Bronchial epithelial cell (primary cell): ENCODE data around the gene TRPC3. TPM values are rescaled to one million over a fixed set of nuclear protein-coding genes. Genes with fewer than 3 reads are reported as not detected.

Source experiments
- DNase-seq: peaks from one replicate; pipeline ENCODE4 v3.0.0-alpha.2; 2010; ENCODE audit warnings: low read depth
- FAIRE-seq: peaks from 2 replicates; lab custom pipeline; 2011; peaks lifted over from hg19 to GRCh38; lab: Jason Lieb, UNC
- H3K27me3 ChIP-seq: 2 replicates; pipeline ENCODE4 v1.5.1; 2011; ENCODE audit warnings: low read length; ENCODE audit not compliant: control insufficient read depth, insufficient read depth
- H3K36me3 ChIP-seq: 2 replicates; pipeline ENCODE4 v1.5.1; 2011; ENCODE audit warnings: low read length; ENCODE audit not compliant: control insufficient read depth, insufficient read depth
- H3K4me3 ChIP-seq: 2 replicates; pipeline ENCODE4 v1.5.1; 2011; ENCODE audit warnings: mild to moderate bottlenecking, low read depth, low read length, control low read depth
- CTCF ChIP-seq: IDR thresholded peaks from 2 replicates; pipeline ENCODE4 v1.5.1; 2011; ENCODE audit warnings: mild to moderate bottlenecking, moderate library complexity, low read length, control low read depth, inconsistent platforms; ENCODE audit not compliant: insufficient read depth, severe bottlenecking
- total RNA-seq: library from RNA; depleted of rRNA; stranded (reverse); fragments of >200 nt; gene quantifications from 2 replicates; pipeline ENCODE4 v1.2.1, GENCODE V29; 2014

TRPC3 gene
- 0.26 TPM in 1 of 2 replicates, not detected in the other for total RNA-seq

- FAIRE-seq, result no peak
- peak within 1 kb of the TSS; percentile 24 for H3K4me3 ChIP-seq
- DNase-seq, result no peak
- no peaks in the 10 kb centered on the region for H3K36me3 ChIP-seq
- no peak for TF ChIP-seq CTCF
- peaks cover 33% of the 10 kb centered on the region for H3K27me3 ChIP-seq
Observed at GRCh38 chr4:121951521-121952110, at the start of gene TRPC3. Gene TRPC3 (minus strand): TSS chr4:121952060. CDS start chr4:121951680, 380 bp downstream.

- Histone ChIP-seq H3K27me3 (peaks cover 2% of the 10 kb centered on the region), H3K4me3 (no peak overlapping the region), H3K36me3 (no peaks in the 10 kb centered on the region)
- no peak for FAIRE-seq
- no peak for DNase-seq
- TF ChIP-seq CTCF, result no peak
Observed at GRCh38 chr4:122000849-122001248, 49.0 kb upstream of the TRPC3 start.

GRCh38 chr4:121998024-121998423 is 46.2 kb upstream of the TRPC3 start:
- FAIRE-seq (no peak), DNase-seq (peak; percentile 25)
- peaks cover 1% of the 10 kb centered on the region for H3K27me3 ChIP-seq
- peak; percentile 27 for TF ChIP-seq CTCF
- no peak overlapping the region for H3K4me3 ChIP-seq
- no peaks in the 10 kb centered on the region for H3K36me3 ChIP-seq

- no peaks in the 10 kb centered on the region for H3K27me3 ChIP-seq
- TF ChIP-seq CTCF, result no peak
- no peak overlapping the region for H3K4me3 ChIP-seq
- no peak for FAIRE-seq
- H3K36me3 ChIP-seq, result no peaks in the 10 kb centered on the region
- DNase-seq, result peak; percentile 22
Observed at GRCh38 chr4:121995790-121996537, 44.1 kb upstream of the TRPC3 start.

GRCh38 chr4:121991968-121992367 is 40.1 kb upstream of the TRPC3 start:
- Histone ChIP-seq H3K36me3 (no peaks in the 10 kb centered on the region), H3K4me3 (no peak overlapping the region), H3K27me3 (no peaks in the 10 kb centered on the region)
- no peak for TF ChIP-seq CTCF
- no peak for FAIRE-seq
- DNase-seq, result no peak
